OCI-LY7 (cell line): ENCODE measurements around the gene RAB1A. TPM values are rescaled to one million over a fixed set of nuclear protein-coding genes. Genes with fewer than 3 reads are reported as not detected.
A peak's percentile ranks its signal among the peaks of the same experiment; 100 is the strongest.

Experiments
- Bru-seq: library from RNA; stranded (reverse); fragments of 400-500 nt; gene quantifications from one replicate; lab custom pipeline; 2021; lab: Mats Ljungman, UMichigan
- BruChase-seq, 2 experiments: library from RNA; stranded (reverse); fragments of 400-500 nt; gene quantifications; one replicate each; lab custom pipeline; 2021; lab: Mats Ljungman, UMichigan
- BruUV-seq: library from RNA; stranded (reverse); fragments of 400-500 nt; replicated peaks from 2 replicates; lab custom pipeline; 2021; lab: Mats Ljungman, UMichigan
- CTCF ChIA-PET: fragments of 300-600 bp; sonication (Branson Sonifier 250); formaldehyde crosslinking; loops from one replicate; lab custom pipeline; 2022; ENCODE audit warnings: antibody characterized with exemption; ENCODE audit not compliant: unreplicated experiment; lab: Charles Lee
- POLR2A ChIA-PET: fragments of 300-600 bp; sonication (Branson Sonifier 250); formaldehyde crosslinking; loops from one replicate; lab custom pipeline; 2022; ENCODE audit warnings: antibody characterized with exemption; lab: Charles Lee
- DNase-seq: peaks from one replicate; pipeline ENCODE4 v3.0.0-alpha.2; 2015; ENCODE audit warnings: low spot score
- H2AFZ ChIP-seq: fragments of 200-600 bp; sonication (generic), shearing (Covaris generic); 2 replicates; pipeline ENCODE4 v1.6.1; 2014; ENCODE audit warnings: mild to moderate bottlenecking, antibody characterized with exemption, low read length, moderate library complexity
- H3K27ac ChIP-seq: fragments of 200-600 bp; sonication (generic); 2 replicates; pipeline ENCODE4 v1.5.1; 2014; ENCODE audit warnings: mixed run types, low read depth, mild to moderate bottlenecking, moderate library complexity, low read length, inconsistent platforms; ENCODE audit not compliant: poor library complexity, severe bottlenecking
- H3K36me3 ChIP-seq: fragments of 200-600 bp; sonication (generic); 2 replicates; pipeline ENCODE4 v1.6.1; 2014; ENCODE audit warnings: mild to moderate bottlenecking, antibody characterized with exemption, low read length, moderate library complexity, mixed read lengths; ENCODE audit not compliant: insufficient read depth
- H3K4me1 ChIP-seq: fragments of 200-600 bp; sonication (generic); 2 replicates; pipeline ENCODE4 v1.5.1; 2014; ENCODE audit warnings: mild to moderate bottlenecking, low read length; ENCODE audit not compliant: insufficient read depth, poor library complexity, severe bottlenecking
- H3K4me2 ChIP-seq: fragments of 200-600 bp; sonication (generic); 2 replicates; pipeline ENCODE4 v1.6.1; 2014; ENCODE audit warnings: mild to moderate bottlenecking, low read length
- H3K4me3 ChIP-seq: fragments of 200-600 bp; sonication (generic); 2 replicates; pipeline ENCODE4 v1.5.1; 2014; ENCODE audit warnings: mild to moderate bottlenecking, low read depth, low read length; ENCODE audit not compliant: poor library complexity, severe bottlenecking
- H3K79me2 ChIP-seq: fragments of 200-600 bp; sonication (generic); 2 replicates; pipeline ENCODE4 v1.6.1; 2016; ENCODE audit warnings: low read depth, mild to moderate bottlenecking, low read length, moderate library complexity, mixed read lengths; ENCODE audit not compliant: insufficient read depth
- H3K9me2 ChIP-seq: fragments of 200-600 bp; sonication (generic); 2 replicates; pipeline ENCODE4 v1.6.1; 2016; ENCODE audit warnings: mild to moderate bottlenecking, low read length, mixed read lengths; ENCODE audit not compliant: insufficient read depth
- H3K9me3 ChIP-seq: fragments of 200-600 bp; sonication (generic); 2 replicates; pipeline ENCODE4 v1.6.1; 2014; ENCODE audit warnings: mild to moderate bottlenecking, mixed run types, low read length, mixed read lengths
- H4K20me1 ChIP-seq: fragments of 200-600 bp; sonication (generic); 2 replicates; pipeline ENCODE4 v1.6.1; 2014; ENCODE audit warnings: mild to moderate bottlenecking, antibody characterized with exemption, low read length, moderate library complexity, mixed read lengths; ENCODE audit not compliant: insufficient read depth
- CTCF ChIP-seq: fragments of 200-600 bp; sonication (generic); conservative IDR thresholded peaks from 2 replicates; pipeline ENCODE4 v1.5.1; 2014; ENCODE audit warnings: mild to moderate bottlenecking, antibody characterized with exemption, low read length, moderate library complexity, mixed read lengths
- EZH2phosphoT487 ChIP-seq: fragments of 200-600 bp; sonication (generic); IDR thresholded peaks from 2 replicates; pipeline ENCODE4 v1.6.1; 2018; ENCODE audit warnings: low read depth, borderline replicate concordance, mild to moderate bottlenecking, mixed run types, antibody characterized with exemption, low read length, moderate library complexity, mixed read lengths
- intact Hi-C: fragments of 100-400 bp; cut with micrococcal nuclease; formaldehyde crosslinking; loops from one replicate; pipeline ENCODE4 v1.10.0; 2022; ENCODE audit not compliant: unreplicated experiment
- long read RNA-seq: library from polyadenylated mRNA; stranded (forward); transcript quantifications from one replicate; pipeline ENCODE4 v2.0.0, GENCODE V29; 2022
- total RNA-seq, 2 experiments: library from RNA; depleted of rRNA in 1 of 2; stranded (reverse); fragments of >200 nt in 1 of 2; shearing (Covaris generic) in 1 of 2; gene quantifications; 2 replicates each; pipeline ENCODE4 v1.2.3, GENCODE V29; 2014 to 2022

Gene RAB1A
- total RNA-seq (2014; rRNA removed; shearing (Covaris generic)) (37.3 and 39.7 TPM in 2 replicates), total RNA-seq (2022) (72.7 and 75.4 TPM in 2 replicates), Bru-seq, nascent RNA (percentile 86 among the genes with signal in this experiment), BruChase-seq, experiment 1, labeled RNA remaining after a 6-hour chase (percentile 91 among the genes with signal in this experiment), BruChase-seq, experiment 2, labeled RNA remaining after a 2-hour chase (percentile 92 among the genes with signal in this experiment)
- long read RNA-seq, transcript RAB1A-203 (6 exons, 2,447 nt), result major isoform, 152 of 168 reads
- long read RNA-seq, partial matches to known transcripts, result 2 of 168 reads
- long read RNA-seq, other reads (novel, unspliced or antisense), result 14 of 168 reads

- peak within 1 kb of the TSS; percentile 99 for H3K4me2 ChIP-seq
- TF ChIP-seq EZH2phosphoT487 (no peak), CTCF (peak; percentile 35)
- intact Hi-C loops, result loop anchor here (1.0 to 2.0 kb wide), 3 partner anchors 31 to 65 kb away; no protein-coding TSS in a partner anchor
- H2AFZ ChIP-seq, result peak within 1 kb of the TSS; percentile 71
- H3K4me3 ChIP-seq, result peak within 1 kb of the TSS; percentile 93
- H3K79me2 ChIP-seq, result peaks cover 48% of the 10 kb centered on the region
- H3K4me1 ChIP-seq, result peaks cover 28% of the 10 kb centered on the region
- peaks cover 17% of the 10 kb centered on the region; the same call in 1 of the 2 replicates for H4K20me1 ChIP-seq
- peak; percentile 100 for DNase-seq
- no peaks in the 10 kb centered on the region for H3K9me2 ChIP-seq
- peaks cover 4% of the 10 kb centered on the region; the same call in 1 of the 2 replicates for H3K36me3 ChIP-seq
- ChIA-PET POLR2A (interaction anchor here (0.6 to 3.2 kb wide), 18 partner anchors 9 to 397 kb away, joined by 3 to 20 read pairs (median 5); partner anchors contain the start of gene CEP68), CTCF (interaction anchor here (0.6 to 1.3 kb wide), 10 partner anchors 13 to 308 kb away, joined by 3 to 6 read pairs (median 4); partner anchors contain the start of gene ACTR2)
- BruUV-seq, result no TSS peak
- H3K9me3 ChIP-seq, result no peaks in the 10 kb centered on the region
- H3K27ac ChIP-seq, result peak within 1 kb of the TSS; percentile 58
Observed at GRCh38 chr2:65129826-65130663, at the start of gene RAB1A. Gene RAB1A (minus strand): TSS chr2:65130106. CDS start chr2:65129915, 191 bp downstream.

- H3K36me3 ChIP-seq, result no peaks in the 10 kb centered on the region
- CTCF ChIA-PET, result no interaction called here
- intact Hi-C loops, result no loop called here
- POLR2A ChIA-PET, result interaction anchor here (0.9 to 1.0 kb wide), 2 partner anchors 9 to 15 kb away, joined by 3 read pairs; no protein-coding TSS in a partner anchor
- H3K4me1 ChIP-seq, result no peaks in the 10 kb centered on the region
- TF ChIP-seq CTCF (no peak), EZH2phosphoT487 (no peak)
- no peak overlapping the region for H2AFZ ChIP-seq
- no peaks in the 10 kb centered on the region for H3K9me2 ChIP-seq
- H3K79me2 ChIP-seq, result no peaks in the 10 kb centered on the region
- no peak for DNase-seq
- no peak overlapping the region for H3K27ac ChIP-seq
- H3K4me3 ChIP-seq, result no peak overlapping the region
- H4K20me1 ChIP-seq, result no peaks in the 10 kb centered on the region
- no TSS peak for BruUV-seq
- no peaks in the 10 kb centered on the region for H3K9me3 ChIP-seq
- no peak overlapping the region for H3K4me2 ChIP-seq
Observed at GRCh38 chr2:65177751-65178442, 48.0 kb upstream of the RAB1A start.
